CD4-positive, alpha-beta T cell treated with Interleukin-2 at 100 ng/mL for 4 hours (primary cell): ENCODE measurements around the gene MEP1B.
A peak's percentile ranks its signal among the peaks of the same experiment; 100 is the strongest.
"Not testable (repeated sequence)": the region's sequence is repeated elsewhere in the genome, so short reads cannot be mapped to it uniquely, and the experiment has no call there.

ENCODE experiments used
- DNase-seq: peaks from one replicate; pipeline ENCODE4 v3.0.0-alpha.2; 2020; ENCODE audit warnings: low spot score

Gene MEP1B

GRCh38 chr18:32189790-32190189 lies at the start of gene MEP1B:
TSS of gene MEP1B (plus strand) at chr18:32190039. CDS start at chr18:32190071, 32 bp downstream.
- no peak for DNase-seq

DNA sequence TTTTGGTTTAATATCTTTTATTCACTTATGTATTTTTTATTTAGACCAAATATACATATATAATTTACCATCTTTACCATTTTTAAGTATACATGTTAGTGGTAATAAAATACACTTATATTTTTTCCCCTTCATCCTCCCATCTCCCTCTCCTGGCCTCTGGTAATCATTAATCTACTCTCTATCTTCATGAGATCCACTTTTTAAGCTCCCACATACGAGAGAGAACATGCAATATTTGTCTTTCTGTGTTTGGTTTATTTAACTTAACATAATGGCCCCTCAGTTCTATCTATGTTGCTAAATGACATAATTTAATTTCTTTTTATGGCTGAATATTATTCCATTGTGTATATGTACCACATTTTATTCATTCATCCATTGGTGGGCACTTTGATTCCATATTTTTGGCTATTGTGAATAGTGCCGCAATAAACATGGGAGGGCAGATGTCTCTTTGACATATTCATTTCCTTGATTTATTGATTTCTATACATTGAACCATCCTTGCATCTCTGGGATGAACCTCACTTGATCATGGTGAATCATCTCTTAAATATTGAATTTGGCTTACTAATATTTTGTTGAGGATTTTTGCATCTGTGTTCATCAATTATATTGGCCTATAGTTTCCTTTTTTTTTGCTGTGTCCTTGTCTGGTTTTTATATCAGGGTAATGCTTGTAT lies 41.5 kb upstream of the MEP1B start:
- DNase-seq = no peak

- no peak for DNase-seq
These were observed 37.0 kb upstream of the MEP1B start for GRCh38 chr18:32152705-32153448.

DNA sequence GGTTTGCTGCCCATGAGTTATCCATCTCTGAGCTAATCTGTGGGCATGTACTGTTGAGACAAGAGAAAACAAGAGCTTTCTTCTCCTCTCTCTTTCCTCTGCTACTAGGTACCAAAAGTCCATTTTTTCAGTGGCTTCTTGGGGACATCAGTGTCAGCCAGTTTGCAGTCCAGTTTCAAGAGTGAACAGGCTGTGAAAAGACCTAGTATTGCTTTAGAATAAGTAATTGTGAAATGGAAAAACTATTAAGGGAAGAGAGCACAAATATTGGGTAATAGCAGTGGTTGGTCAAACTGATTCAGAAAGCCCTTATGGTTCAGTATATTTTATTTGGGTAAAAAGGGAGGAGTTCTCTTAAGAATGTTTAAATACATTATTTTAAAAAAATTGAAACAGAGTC lies 33.0 kb upstream of the MEP1B start:
- no peak for DNase-seq

GRCh38 chr18:32157580-32157979 lies 32.3 kb upstream of the MEP1B start:
- DNase-seq = no peak

- peak; percentile 73 for DNase-seq
These were observed 31.7 kb upstream of the MEP1B start for GRCh38 chr18:32158108-32158624.

GRCh38 chr18:32158631-32159030 lies 31.2 kb upstream of the MEP1B start:
- not testable (repeated sequence) for DNase-seq

DNA sequence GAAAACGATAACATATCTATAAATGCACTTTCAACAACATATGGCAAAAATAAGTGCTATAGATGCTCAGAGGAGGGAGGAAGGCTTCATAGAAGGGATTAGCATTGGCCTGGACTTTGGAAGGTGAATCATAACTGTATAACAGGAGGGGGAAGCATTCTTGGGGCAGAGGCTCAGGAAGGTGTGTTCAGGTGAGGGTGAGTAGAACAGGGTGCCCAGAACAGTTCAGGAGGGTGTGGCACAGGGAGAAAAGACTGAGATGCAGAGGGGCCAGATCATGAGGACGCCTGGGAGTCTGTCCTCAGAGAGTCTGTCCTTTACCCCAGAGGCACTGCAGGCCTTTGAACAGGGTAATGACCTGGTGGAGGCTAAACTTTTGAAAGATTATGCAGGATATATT lies 29.3 kb upstream of the MEP1B start:
- no peak for DNase-seq

- DNase-seq = no peak
These were observed 21.7 kb upstream of the MEP1B start for GRCh38 chr18:32167980-32168730.

DNA sequence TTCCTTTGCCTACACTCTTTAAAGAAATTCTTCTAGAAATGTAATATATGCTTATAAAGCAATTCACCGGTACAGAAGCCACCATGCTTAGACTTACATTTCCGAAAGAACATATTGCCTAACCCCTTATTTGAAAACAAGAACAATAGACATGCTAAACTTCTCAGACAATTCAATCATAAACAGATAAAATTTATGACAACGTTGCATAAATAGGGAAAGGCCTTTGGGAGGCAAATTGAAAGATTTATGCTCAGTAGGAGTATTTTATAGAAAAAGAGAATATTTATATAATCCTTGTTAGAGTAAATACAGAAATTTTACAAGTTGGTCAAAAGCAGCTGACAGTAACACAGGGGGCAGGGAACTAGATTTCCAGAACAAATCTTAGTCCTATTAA lies 16.2 kb upstream of the MEP1B start:
- DNase-seq = no peak

DNA sequence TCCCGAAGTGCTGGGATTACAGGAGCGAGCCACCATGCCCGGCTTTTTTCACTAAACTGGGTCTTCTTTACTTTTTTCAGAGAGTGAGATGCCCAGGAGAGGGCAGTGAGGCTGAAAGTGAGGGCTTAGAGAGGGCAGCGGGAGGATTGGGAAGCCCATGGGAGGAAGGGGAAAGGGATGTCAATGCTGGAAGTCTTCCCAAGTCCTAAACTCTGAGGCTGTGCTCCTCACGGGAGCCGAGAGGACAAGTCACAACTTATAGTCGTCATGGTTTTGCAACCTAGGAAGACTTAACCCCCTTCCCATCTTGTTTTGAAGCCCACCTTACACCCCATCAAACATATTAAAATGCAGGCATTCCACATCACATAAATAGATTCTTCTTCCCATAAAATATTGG lies 15.1 kb upstream of the MEP1B start:
- no peak for DNase-seq

GRCh38 chr18:32175265-32175664 lies 14.6 kb upstream of the MEP1B start:
- no peak for DNase-seq

DNA sequence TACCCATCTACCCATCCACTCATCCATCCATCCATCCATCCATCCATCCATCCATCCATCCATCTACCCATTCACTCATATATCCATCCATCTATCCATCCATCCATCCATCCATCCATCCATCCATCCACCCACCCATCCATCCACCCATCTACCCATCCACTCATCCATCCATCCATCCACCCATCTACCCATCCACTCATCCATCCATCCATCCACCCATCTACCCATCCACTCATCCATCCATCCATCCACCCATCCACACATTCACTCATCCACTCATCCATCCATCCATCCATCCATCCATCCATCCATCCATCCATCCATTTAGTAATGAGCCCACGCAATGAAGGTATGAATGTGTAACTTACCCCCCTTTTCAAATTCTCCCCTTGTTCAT lies 13.1 kb upstream of the MEP1B start:
- DNase-seq = not testable (repeated sequence)

DNA sequence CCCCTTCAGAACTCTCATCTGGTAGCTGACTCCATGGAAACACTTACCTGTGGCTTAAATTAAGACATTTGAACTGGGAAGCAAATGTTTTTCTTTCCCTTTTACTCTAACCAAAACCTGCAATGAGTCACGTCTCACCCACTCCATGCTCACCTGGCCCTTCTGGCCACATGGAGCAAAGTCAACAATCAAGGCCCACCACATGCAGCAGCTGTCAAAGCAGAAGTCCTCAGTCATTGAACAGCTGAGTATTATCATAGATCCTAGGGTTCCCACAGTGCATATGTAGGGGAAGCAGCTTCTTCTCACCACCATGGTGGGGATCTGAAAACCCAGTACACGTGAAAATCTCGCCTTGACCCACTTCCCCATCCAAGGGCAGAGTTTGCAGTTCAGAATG lies 12.3 kb upstream of the MEP1B start:
- DNase-seq = no peak

- DNase-seq = no peak
These were observed 6.3 kb upstream of the MEP1B start for GRCh38 chr18:32183503-32183902.

- DNase-seq = no peak
These were observed 370 bp downstream of the MEP1B start for GRCh38 chr18:32190209-32190608.

DNA sequence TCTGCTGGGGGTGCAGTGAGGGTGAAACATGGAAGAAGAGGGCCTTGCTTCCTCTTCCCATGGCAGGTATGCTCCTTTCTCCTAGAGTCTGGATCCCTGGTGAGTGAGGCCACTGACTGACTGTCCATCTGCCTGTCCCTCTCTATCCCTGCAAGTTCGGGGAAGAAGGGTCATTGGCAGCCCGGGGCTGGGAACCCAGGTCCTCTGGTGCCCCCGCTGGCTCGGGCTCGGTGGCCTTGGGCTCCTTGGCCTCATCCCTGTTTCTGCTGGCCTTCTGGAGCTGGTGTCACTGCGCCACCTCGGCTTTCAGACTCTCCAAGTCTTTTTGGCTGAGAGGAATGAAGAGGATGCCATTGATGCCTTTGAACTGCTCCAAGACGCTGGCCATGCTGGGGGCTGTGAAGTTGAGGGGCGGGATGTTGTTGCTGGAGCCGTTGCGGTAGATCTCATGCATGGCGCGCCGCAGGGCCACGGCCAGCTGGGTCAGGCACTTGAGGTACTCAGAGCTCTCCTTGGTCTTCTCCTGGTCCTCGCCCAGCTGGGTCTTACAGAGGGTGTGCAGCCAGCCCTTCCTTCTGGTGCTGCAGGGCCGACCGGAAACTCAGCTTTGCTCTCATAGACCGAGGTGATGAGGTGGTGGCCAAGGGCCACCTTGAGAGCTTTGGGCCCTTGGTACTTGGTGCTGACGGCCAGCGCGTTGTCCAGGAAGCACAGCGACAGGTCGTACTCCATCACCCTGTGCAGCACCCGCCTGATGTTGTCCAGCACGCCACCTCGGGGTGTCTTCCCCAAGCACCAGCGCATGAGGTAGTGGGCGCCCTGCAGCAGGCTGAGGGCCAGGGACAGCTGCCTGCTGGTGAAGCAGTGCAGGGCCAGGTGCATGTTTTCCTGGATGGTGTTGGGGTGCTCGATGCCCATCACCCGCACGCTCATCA lies 6.3 kb downstream of the MEP1B start:
- no peak for DNase-seq

GRCh38 chr18:32200766-32201165 lies 10.9 kb downstream of the MEP1B start:
- DNase-seq = no peak

- DNase-seq = no peak
These were observed 12.3 kb downstream of the MEP1B start for GRCh38 chr18:32201948-32202672.

GRCh38 chr18:32208023-32208422 lies 18.2 kb downstream of the MEP1B start:
- DNase-seq = no peak

DNA sequence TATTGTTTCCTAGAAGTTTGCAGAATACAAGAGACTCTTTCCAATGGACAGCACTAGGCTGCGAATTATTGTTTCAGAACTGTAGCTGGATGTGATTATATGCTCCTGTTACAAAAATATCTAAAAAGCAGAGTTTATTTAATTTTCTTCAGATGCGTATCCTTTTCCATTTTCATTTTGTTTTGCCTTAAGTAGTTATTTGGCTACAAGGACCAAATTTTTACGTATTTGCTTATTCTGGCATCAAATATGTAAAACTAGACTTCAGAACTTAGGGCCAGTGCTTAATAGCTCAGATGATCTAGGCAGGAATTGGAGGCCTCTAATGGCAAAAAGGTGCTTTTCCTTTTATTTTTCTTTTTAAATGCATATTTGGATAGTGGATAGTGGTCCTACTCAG lies 18.7 kb downstream of the MEP1B start:
- DNase-seq = no peak
